DOHH2 (cell line): ENCODE measurements around the gene STARD9.
A peak's percentile ranks its signal among the peaks of the same experiment; 100 is the strongest.

Source experiments
- H3F3A ChIP-seq: fragments of 200-600 bp; sonication (generic), shearing (Covaris generic); 2 replicates; pipeline ENCODE4 v1.6.0; 2016; ENCODE audit warnings: antibody characterized with exemption, mild to moderate bottlenecking; ENCODE audit not compliant: control insufficient read depth, insufficient read depth
- H3K27ac ChIP-seq: fragments of 200-600 bp; sonication (generic); 2 replicates; pipeline ENCODE4 v1.5.1; 2014; ENCODE audit warnings: low read depth, mild to moderate bottlenecking, low read length, moderate library complexity
- H3K27me3 ChIP-seq: fragments of 200-600 bp; sonication (generic); 2 replicates; pipeline ENCODE4 v1.6.1; 2014; ENCODE audit warnings: mild to moderate bottlenecking, low read length, mixed read lengths; ENCODE audit not compliant: control insufficient read depth
- H3K36me3 ChIP-seq: fragments of 200-600 bp; sonication (generic); 2 replicates; pipeline ENCODE4 v1.6.1; 2014; ENCODE audit warnings: mild to moderate bottlenecking, low read length, moderate library complexity, mixed read lengths; ENCODE audit not compliant: control insufficient read depth
- H3K4me1 ChIP-seq: fragments of 200-600 bp; sonication (generic); 2 replicates; pipeline ENCODE4 v1.6.1; 2014; ENCODE audit warnings: mild to moderate bottlenecking, low read length, mixed read lengths; ENCODE audit not compliant: control insufficient read depth
- H3K4me2 ChIP-seq: fragments of 200-600 bp; sonication (generic); 2 replicates; pipeline ENCODE4 v1.6.0; 2014; ENCODE audit warnings: mild to moderate bottlenecking, low read length, moderate library complexity
- H3K4me3 ChIP-seq: fragments of 200-600 bp; sonication (generic); 2 replicates; pipeline ENCODE4 v1.5.1; 2014; ENCODE audit warnings: mild to moderate bottlenecking, low read length, mixed read lengths
- H3K79me2 ChIP-seq: fragments of 200-600 bp; sonication (generic); 2 replicates; pipeline ENCODE4 v1.6.1; 2014; ENCODE audit warnings: mild to moderate bottlenecking, low read length, mixed read lengths; ENCODE audit not compliant: control insufficient read depth
- H3K9me2 ChIP-seq: fragments of 200-600 bp; sonication (generic); replicated peaks from 2 replicates; pipeline ENCODE4 v1.6.1; 2014; ENCODE audit warnings: mild to moderate bottlenecking, low read length, mixed read lengths; ENCODE audit not compliant: control insufficient read depth
- H3K9me3 ChIP-seq: fragments of 200-600 bp; sonication (generic); 2 replicates; pipeline ENCODE4 v1.6.1; 2014; ENCODE audit warnings: antibody characterized with exemption, low read length, mixed read lengths; ENCODE audit not compliant: control insufficient read depth, insufficient read depth
- H4K20me1 ChIP-seq: fragments of 200-600 bp; sonication (generic); 2 replicates; pipeline ENCODE4 v1.6.0; 2014; ENCODE audit warnings: low read depth, mild to moderate bottlenecking, antibody characterized with exemption, low read length, moderate library complexity; ENCODE audit not compliant: control insufficient read depth, insufficient read depth
- CTCF ChIP-seq: fragments of 200-600 bp; sonication (generic); IDR thresholded peaks from one replicate; pipeline ENCODE4 v1.5.1; 2014; ENCODE audit warnings: antibody characterized with exemption, mild to moderate bottlenecking, low read depth, low read length; ENCODE audit not compliant: poor library complexity, severe bottlenecking
- EZH2phosphoT487 ChIP-seq: fragments of 200-600 bp; sonication (generic); IDR thresholded peaks from 2 replicates; pipeline ENCODE4 v1.6.1; 2017; ENCODE audit warnings: borderline replicate concordance, mild to moderate bottlenecking, antibody characterized with exemption, low read length, moderate library complexity, mixed read lengths

STARD9 gene

GRCh38 chr15:42608752-42609488 lies 33.5 kb downstream of the STARD9 start:
- peaks cover 53% of the 10 kb centered on the region for H3K4me1 ChIP-seq
- H3F3A ChIP-seq = peaks cover 10% of the 10 kb centered on the region; the same call in 1 of the 2 replicates
- no peaks in the 10 kb centered on the region for H4K20me1 ChIP-seq
- H3K27me3 ChIP-seq = no peaks in the 10 kb centered on the region
- TF ChIP-seq EZH2phosphoT487 = no peak
- TF ChIP-seq CTCF = no peak
- H3K9me3 ChIP-seq = no peaks in the 10 kb centered on the region
- no peaks in the 10 kb centered on the region for H3K79me2 ChIP-seq
- no peaks in the 10 kb centered on the region; the same call in 1 of the 2 replicates for H3K36me3 ChIP-seq
- peak overlapping the region; percentile 30 for H3K27ac ChIP-seq
- H3K4me3 ChIP-seq = peak overlapping the region; percentile 42
- H3K4me2 ChIP-seq = peak overlapping the region; percentile 64
- H3K9me2 ChIP-seq = no peaks in the 10 kb centered on the region

DNA sequence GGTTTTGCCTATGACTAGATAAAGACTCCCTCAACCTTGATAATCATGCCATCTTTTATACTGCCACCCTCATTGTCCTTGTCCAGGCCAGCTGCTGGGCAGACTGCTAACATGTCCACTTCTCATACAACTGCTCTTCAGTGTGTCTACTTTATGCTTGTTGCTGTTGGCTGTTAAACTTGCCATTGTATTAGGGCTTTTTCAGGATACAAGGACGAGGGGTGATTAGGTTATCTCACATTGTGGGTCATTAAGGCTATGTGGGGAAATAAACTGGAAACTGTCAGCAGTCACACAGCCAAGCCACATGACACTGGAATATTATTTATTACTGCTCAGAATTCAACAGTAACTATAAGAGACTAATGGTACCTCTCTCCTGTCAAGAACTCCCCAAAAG lies 36.1 kb downstream of the STARD9 start:
- Histone ChIP-seq H3K79me2 (no peaks in the 10 kb centered on the region), H3F3A (0 out of 2 replicates have a peak, but pooled peaks cover 2% of the 10 kb centered on the region), H3K4me3 (no peak overlapping the region), H3K9me3 (no peaks in the 10 kb centered on the region), H3K36me3 (no peaks in the 10 kb centered on the region), H3K27ac (no peak overlapping the region), H3K27me3 (no peaks in the 10 kb centered on the region), H4K20me1 (no peaks in the 10 kb centered on the region), H3K4me2 (no peak overlapping the region), H3K4me1 (peaks cover 27% of the 10 kb centered on the region), H3K9me2 (no peaks in the 10 kb centered on the region)
- TF ChIP-seq CTCF = no peak

DNA sequence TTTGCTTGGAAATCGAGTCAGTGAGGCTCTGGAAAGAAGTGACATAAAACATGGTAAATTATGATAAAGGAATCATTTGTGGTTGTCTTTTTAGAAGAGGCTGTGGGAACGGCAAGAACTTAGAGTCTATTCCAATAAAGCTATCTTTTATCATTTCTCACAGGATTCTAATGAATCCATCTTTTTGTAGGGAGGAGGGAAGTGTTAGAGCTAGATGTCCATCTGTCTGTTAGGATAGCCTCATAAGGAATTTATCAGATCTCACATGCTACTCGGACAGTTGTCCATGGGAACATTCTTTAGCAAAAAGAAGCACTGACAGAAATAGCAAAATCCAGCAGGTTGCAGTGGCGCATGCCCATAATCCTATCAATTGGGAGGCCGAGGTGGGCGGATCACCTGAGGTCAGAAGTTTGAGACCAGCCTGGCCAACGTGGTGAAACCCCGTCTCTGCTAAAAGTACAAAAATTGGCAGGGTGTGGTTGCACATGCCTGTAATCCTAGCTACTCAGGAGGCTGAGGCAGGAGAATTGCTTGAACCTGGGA lies 37.0 kb downstream of the STARD9 start:
- no peaks in the 10 kb centered on the region for H3K36me3 ChIP-seq
- no peaks in the 10 kb centered on the region for H3K9me2 ChIP-seq
- H3K4me2 ChIP-seq = no peak overlapping the region
- TF ChIP-seq EZH2phosphoT487 (no peak), CTCF (no peak)
- H3K27me3 ChIP-seq = no peaks in the 10 kb centered on the region
- peaks cover 20% of the 10 kb centered on the region for H3K4me1 ChIP-seq
- 0 out of 2 replicates have a peak, but pooled peaks cover 2% of the 10 kb centered on the region for H3F3A ChIP-seq
- no peaks in the 10 kb centered on the region for H3K79me2 ChIP-seq
- no peaks in the 10 kb centered on the region for H4K20me1 ChIP-seq
- H3K4me3 ChIP-seq = no peak overlapping the region
- H3K27ac ChIP-seq = no peak overlapping the region
- no peaks in the 10 kb centered on the region for H3K9me3 ChIP-seq
